ENCODE measurements around the gene SP110. TPM values are rescaled to one million over a fixed set of nuclear protein-coding genes. Genes with fewer than 3 reads are reported as not detected.

Gene SP110
- total RNA-seq, 1 experiment from 2014 or later, result 56.7 TPM

DNA sequence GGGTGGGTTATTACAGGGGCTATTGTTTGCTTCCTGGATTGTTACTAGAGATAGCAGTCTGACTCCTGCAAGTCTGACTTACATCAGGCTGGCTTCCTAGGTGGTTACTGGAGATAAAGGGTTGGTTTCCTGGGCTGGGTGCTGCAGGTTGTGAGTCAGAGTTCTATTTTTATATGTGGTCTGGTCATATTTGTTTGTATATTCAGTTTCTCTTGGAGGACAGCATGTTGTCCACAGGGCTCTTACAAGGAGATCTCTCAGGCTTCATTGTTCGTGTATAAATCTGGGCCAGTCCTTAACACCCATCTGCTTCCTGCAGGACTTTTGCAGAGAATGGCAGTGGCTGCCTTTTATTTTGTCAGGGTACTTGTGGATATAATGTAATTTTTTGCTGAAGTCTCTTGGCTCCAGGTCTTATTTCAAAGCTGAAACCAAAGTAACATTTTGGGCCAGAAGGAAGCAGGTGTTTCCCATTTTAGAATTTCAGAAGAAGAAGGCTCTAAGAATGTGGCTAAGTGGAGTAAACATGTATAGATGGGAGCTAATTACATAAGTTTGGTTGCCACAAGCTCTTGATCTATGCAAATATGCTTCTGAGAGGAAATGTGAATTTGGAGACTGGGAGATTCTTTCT lies 85.2 kb downstream of the SP110 start:
- BruUV-seq (replicated peaks), result no TSS peak
- intact Hi-C loops (cut with micrococcal nuclease; ENCODE audit: unreplicated experiment), result no loop called here
- CTCF ChIA-PET, result no interaction called here
- DNase-seq, result no peak
- Mint-ChIP-seq H3K36me3 (ENCODE audit: insufficient read depth, unreplicated experiment) (no peaks in the 10 kb centered on the region), H3K9me3 (ENCODE audit: low read depth, unreplicated experiment) (no peaks in the 10 kb centered on the region), H3K27me3 (ENCODE audit: unreplicated experiment) (no peaks in the 10 kb centered on the region), H3K4me1 (ENCODE audit: low read depth, unreplicated experiment) (peaks cover 16% of the 10 kb centered on the region), H3K4me3 (ENCODE audit: low read depth, unreplicated experiment) (no peak overlapping the region), H3K27ac (ENCODE audit: unreplicated experiment) (no peak overlapping the region)
- no peak for TF ChIP-seq CTCF (IDR thresholded peaks at IDR 0.05; ENCODE audit: unreplicated experiment)

DNA sequence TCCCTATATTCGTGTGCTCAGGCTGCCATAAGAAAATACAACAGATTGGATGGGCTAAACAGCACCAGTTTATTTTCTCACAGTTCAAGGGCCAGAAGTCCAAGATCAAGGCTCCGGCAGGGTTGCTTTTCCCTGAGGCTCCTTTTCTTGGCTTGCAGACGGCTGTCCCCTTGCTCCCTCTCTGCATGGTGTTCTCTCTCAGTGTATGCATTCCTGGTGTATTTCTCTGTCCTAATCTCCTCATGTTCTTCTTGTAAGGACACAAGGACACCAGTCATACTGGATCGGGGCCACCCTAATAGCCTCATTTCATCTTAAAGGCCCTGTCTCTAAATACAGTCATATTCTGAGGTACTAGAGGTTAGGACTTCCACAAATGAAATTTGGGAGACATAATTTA lies 88.4 kb downstream of the SP110 start:
- Mint-ChIP-seq H3K36me3 (ENCODE audit: insufficient read depth, unreplicated experiment) (no peaks in the 10 kb centered on the region), H3K27ac (ENCODE audit: unreplicated experiment) (peak overlapping the region; percentile 62), H3K4me1 (ENCODE audit: low read depth, unreplicated experiment) (peaks cover 16% of the 10 kb centered on the region), H3K4me3 (ENCODE audit: low read depth, unreplicated experiment) (peak overlapping the region; percentile 9), H3K27me3 (ENCODE audit: unreplicated experiment) (no peaks in the 10 kb centered on the region), H3K9me3 (ENCODE audit: low read depth, unreplicated experiment) (no peaks in the 10 kb centered on the region)
- BruUV-seq (replicated peaks), result no TSS peak
- CTCF ChIA-PET, result interaction anchor here (1.0 to 1.1 kb wide), 3 partner anchors 29 to 64 kb away, joined by 3 to 5 read pairs (median 4); partner anchors contain the start of gene SLC16A14
- intact Hi-C loops (cut with micrococcal nuclease; ENCODE audit: unreplicated experiment), result no loop called here
- DNase-seq, result no peak
- TF ChIP-seq CTCF (IDR thresholded peaks at IDR 0.05; ENCODE audit: unreplicated experiment), result no peak

DNA sequence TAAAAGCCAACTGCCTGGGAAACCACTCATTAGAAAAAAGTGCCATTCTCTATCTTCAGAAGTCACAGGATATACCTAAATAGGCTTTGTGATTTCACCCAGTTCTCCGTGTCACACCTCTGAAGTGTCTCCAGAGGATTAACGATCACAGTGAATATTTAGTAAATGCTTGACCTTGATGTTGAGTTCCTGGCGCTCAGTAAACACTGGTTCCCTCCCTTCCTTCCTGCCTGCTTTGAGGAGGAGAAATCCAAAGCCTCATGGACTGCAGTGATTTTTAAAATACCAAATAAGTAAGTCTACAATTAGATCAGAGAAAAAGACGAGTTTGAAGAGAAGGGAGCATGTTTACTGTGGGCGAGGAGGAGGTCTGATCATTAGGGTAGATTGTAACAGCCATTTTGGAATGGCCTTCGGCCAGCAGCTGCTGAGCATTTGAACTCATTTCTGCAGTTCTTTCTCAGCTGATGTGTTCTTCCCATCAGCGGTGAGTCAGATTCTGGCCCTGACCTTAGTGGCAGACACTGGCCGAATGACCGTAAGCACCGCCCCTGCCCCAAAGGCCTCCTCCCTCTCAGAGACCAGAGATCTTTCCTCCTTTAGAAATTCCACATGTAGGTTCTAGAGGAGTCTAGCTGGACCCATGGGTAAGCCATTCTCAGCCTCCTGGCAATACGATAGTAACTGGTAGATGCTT lies 89.0 kb downstream of the SP110 start:
- CTCF ChIA-PET, result interaction anchor here (1.0 to 1.1 kb wide), 3 partner anchors 29 to 64 kb away, joined by 3 to 5 read pairs (median 4); partner anchors contain the start of gene SLC16A14
- DNase-seq, result peak; percentile 69
- H3K9me3 Mint-ChIP-seq (ENCODE audit: low read depth, unreplicated experiment), result no peaks in the 10 kb centered on the region
- peak overlapping the region; percentile 62 for H3K27ac Mint-ChIP-seq (ENCODE audit: unreplicated experiment)
- no peaks in the 10 kb centered on the region for H3K36me3 Mint-ChIP-seq (ENCODE audit: insufficient read depth, unreplicated experiment)
- intact Hi-C loops (cut with micrococcal nuclease; ENCODE audit: unreplicated experiment), result no loop called here
- peaks cover 16% of the 10 kb centered on the region for H3K4me1 Mint-ChIP-seq (ENCODE audit: low read depth, unreplicated experiment)
- H3K4me3 Mint-ChIP-seq (ENCODE audit: low read depth, unreplicated experiment), result peak overlapping the region; percentile 9
- H3K27me3 Mint-ChIP-seq (ENCODE audit: unreplicated experiment), result no peaks in the 10 kb centered on the region
- BruUV-seq (replicated peaks), result no TSS peak
- TF ChIP-seq CTCF (IDR thresholded peaks at IDR 0.05; ENCODE audit: unreplicated experiment), result no peak

GRCh38 chr2:230129343-230129742 lies 90.4 kb downstream of the SP110 start:
- Mint-ChIP-seq H3K36me3 (ENCODE audit: insufficient read depth, unreplicated experiment) (no peaks in the 10 kb centered on the region), H3K27me3 (ENCODE audit: unreplicated experiment) (no peaks in the 10 kb centered on the region), H3K4me3 (ENCODE audit: low read depth, unreplicated experiment) (no peak overlapping the region), H3K4me1 (ENCODE audit: low read depth, unreplicated experiment) (peaks cover 16% of the 10 kb centered on the region), H3K9me3 (ENCODE audit: low read depth, unreplicated experiment) (no peaks in the 10 kb centered on the region), H3K27ac (ENCODE audit: unreplicated experiment) (no peak overlapping the region)
- DNase-seq, result no peak
- intact Hi-C loops (cut with micrococcal nuclease; ENCODE audit: unreplicated experiment), result no loop called here
- no peak for TF ChIP-seq CTCF (IDR thresholded peaks at IDR 0.05; ENCODE audit: unreplicated experiment)
- BruUV-seq (replicated peaks), result no TSS peak
- CTCF ChIA-PET, result no interaction called here

Measured in Calu3 (cell line).